ENCODE data around the gene RNF151.

RNF151 gene

DNA sequence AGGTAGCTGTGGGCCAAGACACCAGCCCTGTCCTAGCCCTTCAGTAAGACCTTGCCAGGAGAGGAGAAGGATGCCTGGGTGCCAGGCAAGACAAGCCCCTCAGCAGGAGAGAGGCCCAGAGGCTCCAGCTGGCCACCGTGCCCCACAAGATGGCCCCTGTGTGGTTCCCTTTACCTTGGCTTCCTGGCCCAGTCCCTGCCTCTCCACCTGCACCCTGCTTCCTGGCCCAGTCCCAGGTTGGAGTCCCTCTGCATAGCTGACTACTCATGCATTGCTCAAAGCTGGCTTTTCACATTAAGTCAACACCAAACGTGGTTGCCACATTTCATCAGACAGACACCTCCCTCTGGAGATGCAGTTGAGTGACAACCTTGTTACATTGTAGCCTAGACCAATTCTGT lies 27.1 kb downstream of the RNF151 start:
- DNase-seq, result no peak

DNA sequence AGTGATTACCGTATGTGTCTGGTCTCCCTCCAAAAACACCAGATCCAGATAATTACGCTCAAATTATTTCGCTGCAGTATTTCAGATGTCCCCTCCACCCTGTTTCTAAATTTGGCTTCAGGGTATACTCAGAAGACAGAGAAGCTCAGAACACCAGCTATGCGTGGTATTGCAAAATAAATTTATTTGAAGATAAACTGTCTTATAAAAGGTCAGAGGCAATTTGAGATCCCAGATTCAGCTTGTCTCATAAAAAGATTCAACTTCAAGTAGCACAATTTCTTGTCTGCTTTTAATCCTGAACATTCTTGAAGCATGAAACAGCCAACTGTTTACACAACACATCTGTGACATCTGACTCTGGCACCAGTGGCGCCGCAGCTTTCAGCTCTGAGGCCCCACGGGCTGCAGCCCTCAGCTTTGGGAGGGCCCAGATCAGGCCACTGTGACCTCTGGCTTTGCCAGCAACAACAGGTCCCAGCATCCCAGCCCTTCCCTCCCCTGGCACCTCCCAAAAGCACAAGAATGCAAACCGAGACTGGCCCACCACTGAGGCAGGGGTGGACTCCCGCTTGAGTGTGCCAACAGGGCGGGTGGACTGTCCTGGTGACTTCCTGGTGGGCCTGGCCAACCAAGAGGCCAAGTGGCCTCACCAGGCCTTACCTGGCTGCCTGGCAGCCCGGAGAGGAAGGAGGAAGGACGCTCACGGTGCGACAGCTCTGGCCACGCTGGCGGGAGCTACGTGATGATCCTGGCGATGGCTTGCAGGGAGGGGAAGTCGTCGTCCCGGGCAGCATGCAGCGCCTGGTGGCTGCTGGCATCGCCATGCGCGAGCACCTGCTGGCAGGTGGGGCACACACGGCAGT lies 31.1 kb downstream of the RNF151 start:
- DNase-seq, result no peak

DNA sequence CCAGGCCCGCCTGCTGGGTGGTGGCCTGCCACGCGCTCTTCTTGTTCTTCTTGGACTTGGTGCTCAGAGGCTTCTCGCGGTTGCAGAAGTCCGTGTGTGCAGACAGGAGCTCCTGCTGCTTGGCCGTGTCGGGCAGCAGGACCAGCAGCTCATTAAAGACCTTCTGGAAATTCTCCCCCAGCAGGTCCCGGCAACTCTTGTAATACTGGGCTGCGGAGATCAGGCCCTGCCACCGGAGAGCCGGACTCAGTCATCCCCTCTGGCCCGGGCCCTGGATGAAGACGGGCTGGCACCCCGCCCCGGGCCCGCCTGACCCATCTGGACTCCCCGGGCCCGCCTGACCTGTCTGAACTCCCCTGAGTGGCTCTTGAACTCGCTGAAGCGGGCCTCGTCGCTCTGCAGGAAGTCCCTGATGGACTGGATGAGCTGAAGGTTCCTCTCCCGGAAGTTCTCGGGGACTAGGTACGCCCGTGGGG lies 31.7 kb downstream of the RNF151 start:
- no peak for DNase-seq

DNA sequence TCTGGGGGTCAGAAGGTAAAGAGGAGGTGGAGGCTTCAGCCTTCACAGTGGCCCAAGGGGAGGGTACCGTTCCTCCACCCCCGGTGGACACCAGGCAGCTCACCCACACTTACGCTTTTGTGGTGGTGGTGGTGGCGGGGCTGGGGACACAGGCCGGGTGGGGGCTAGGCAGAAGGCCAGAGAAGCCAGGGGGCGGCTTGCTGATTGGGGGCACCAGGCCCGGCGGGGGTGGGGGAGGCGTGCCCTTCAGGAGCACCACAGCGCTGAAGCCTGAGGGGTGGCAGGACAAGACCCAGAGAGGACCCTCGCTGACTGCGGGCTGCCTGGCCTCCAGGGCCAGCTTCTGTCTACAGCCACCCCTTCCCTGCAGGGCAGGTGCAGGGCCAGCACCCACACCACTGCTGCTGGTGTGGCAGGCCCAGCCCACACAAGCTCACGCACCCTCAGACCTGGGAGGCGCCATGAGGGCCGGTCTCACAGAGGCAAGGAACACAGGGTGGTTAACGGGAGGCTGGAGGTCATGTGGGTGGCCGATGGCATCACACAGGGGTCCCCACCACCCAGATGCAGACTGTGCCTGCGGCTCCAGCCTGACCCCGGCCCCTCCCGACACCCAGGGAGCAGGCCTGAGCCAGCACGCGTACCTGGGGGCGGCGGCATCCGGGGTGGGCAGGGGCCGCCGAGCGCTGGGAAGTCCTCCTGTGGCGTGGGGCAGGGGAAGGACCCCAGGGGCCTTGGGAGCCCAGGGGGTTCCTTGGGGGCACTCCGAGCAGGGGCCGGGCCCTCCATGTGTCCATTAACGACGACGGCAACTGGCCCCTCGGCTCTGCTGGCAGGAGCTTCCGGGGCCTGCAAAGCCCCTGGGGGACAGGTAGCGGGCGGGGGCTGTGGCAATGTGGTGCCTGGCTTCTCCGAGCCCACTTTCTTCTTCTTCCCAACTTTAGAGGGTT lies 32.5 kb downstream of the RNF151 start:
- no peak for DNase-seq

DNA sequence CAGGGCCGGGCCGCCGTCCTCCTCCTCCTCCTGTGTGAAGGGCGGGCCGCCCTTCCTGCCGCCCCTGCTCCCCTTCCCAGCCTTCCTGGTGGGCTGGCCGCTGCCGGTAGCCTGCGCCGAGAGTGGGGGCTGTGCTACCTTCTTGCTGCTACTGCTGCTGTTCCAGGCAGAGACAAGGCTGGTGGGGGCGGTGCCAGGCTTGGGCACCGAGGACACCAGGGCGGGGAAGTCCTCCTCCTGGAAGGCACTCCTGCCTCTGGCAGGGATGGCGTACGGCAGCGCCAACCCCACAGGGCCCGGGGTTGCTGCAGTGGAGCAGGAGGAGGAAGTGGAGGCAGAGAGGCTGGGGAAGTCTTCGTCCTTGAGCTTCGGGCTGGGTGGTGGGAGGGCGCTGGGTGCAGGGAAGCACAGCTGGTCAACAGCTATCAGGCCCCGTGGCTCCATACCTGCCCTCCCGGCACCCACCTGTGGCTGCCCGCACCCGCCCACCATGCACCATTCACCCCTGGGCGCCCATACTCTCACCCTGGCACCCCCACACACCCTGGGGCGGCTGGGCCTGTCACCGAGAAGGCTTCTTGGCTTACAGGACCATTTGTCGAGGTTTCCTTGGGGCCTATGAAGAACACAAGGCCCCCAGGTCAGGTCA lies 33.3 kb downstream of the RNF151 start:
- DNase-seq, result no peak

DNA sequence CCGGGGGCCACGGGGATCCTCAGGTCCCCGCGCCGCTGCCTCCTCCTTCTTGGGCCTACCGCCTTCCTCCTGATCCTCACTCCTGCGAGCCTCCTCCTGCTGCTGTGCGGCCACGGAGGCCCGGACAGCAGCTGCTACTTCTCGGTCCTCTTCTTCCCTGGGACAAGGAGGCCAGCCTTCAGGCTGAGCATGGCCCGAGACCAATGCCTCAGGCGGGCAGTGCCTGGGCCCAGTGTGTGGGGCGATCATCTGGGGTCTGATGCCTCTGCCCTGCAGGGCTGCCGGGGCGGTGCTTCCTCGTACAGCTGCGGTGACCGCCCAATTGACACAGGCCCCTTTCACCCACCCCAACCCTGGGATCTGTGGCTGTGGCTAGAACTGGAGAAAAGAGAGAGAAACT lies 34.4 kb downstream of the RNF151 start:
- no peak for DNase-seq

DNA sequence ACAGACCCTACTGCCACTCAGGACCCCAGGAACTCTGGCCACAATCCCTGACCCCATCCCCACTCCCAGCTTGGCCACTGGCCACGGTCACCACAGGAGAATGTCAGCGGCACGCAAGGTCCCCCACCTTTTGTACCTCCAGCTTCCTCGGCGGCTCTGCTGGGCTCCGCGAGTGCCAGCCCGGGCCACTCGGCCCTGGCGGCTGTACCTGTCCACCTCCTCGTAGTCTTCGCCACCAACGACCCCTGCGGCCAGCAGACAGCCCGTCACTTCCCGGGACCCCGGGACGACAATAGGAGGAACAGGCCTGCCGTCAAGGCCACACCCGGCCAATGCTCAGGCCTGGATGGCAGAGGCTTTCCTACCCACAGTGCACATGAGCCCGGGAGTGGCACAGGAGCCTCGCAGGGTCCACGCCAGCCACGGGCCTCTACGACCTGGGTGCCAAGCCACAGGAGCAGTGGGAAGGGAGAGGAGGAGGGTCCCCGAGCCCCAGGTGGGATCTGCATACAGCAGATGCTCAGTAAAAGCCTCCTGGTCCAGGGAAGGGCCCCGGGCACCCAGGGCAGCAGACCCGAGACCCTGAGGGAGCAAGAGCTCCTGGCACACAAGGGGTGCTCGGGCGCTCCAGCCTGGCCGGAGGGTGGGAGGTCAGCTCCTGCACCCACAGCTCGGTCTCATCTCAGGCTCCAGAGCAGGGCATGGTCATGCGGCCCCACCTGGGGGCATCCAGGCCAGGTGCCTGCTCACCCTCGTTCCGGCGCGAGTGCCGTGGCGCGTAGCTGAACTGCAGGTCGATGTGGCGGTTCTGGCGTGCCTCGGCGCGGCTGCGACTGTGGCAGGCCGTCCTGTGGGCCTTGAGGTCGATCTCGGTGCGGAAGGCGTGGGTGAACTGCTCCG lies 35.0 kb downstream of the RNF151 start:
- no peak for DNase-seq

DNA sequence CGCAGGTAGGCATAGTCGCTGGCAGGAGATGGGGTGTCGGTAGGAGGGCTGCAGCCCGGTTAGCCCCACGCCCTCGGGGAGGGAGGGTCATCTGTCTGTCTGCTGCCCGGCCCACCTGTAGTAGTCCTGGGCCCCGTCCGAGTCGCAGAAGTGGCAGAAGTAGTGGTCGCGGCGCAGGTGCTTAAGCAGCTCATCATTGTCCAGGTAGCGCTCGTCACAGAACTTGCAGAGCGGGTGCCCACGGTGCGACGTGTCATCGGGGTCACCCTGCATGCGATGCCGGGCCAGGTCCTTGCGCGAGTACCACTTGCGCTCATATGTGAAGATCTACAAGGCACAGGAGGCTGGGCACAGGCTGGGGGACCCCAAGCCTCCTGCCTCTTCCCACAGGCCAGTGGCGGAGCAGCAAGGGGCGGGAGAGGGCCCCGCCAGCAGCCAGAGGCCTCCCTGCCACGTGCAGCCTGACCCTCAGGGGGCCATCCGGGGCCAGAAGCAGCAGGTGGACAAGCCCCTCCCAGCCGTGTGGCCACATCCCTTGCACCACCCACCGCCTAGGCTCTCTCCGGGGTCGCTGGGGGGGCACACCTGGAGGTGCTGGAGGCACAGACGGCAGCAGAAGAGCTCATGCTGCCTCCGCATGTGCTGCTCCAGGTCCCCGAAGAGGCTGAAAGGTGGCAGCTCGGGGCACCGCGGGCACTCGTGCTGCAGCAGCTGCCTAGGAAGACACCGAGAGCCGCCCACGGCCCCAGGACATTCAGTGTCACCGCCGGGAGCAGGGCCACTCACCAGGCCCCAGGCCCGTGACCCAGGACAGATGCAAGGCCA lies 36.0 kb downstream of the RNF151 start:
- no peak for DNase-seq

DNA sequence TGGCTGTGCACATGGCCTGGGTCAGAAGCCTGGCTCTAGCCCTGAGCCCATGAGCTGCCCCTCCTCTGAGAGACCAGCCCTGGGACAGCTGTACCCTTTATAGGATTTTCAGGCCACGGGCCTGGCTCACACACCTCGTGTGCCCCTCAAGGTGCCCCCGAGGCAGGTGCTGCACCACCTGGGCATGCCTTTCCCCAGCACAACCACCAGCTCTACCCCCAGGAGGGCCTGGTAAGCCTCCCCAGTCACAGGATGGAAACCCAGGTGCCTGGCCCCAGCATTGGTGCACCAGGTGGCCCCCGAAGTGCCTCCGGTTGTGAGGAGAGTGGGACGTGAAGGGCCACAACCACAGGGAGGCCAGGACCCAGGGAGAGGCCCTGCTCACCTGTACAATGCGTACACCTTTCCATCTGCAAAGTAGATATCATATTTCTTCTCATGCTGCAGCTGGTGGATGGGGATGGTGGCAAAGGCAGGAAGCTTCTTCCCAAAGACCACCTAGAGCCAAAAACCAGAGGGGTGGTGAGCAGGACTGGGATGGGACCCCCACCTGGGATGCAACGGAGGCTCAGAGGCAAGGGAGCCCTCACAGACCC lies 36.7 kb downstream of the RNF151 start:
- no peak for DNase-seq

DNA sequence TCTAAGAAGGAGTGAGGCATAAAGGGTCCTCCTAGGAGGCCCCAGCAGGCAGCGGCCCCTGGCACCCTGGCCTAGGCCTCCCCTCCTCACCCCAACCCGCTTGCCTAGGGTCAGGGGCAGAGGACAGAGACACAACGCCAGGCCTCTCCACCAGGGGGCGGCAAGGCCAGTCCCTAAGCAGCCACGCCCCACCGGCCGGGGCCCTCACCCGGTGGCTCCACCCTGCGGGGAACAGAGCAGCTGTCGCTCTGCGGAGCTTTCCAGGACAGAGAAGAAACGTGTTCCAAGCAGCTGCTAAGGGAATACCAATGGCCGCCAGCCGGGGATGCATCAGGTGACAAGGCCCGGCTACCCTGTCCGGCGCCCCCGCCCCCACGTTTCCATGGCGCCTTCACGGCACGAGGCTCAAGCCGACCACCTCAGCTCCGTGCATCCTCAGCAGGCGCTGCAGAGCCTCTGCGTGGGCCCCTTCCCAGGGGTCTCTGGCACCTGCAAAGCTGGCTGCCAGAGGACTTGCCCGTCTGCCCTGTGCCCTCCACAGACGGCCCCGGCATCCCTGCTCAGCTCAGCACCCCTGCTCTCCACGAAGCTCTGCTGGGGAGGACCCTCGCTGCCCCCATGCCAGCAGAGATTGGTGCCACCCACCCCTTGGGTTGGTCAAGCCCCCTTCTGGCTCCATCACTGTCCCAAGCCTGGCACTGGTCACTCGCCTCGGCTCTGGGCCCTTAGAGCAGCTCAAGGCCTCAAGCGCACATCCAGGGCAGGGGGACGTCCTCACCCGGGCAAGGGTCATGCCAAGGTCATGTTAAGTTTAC lies 37.4 kb downstream of the RNF151 start:
- DNase-seq, result peak; percentile 91 to 93

DNA sequence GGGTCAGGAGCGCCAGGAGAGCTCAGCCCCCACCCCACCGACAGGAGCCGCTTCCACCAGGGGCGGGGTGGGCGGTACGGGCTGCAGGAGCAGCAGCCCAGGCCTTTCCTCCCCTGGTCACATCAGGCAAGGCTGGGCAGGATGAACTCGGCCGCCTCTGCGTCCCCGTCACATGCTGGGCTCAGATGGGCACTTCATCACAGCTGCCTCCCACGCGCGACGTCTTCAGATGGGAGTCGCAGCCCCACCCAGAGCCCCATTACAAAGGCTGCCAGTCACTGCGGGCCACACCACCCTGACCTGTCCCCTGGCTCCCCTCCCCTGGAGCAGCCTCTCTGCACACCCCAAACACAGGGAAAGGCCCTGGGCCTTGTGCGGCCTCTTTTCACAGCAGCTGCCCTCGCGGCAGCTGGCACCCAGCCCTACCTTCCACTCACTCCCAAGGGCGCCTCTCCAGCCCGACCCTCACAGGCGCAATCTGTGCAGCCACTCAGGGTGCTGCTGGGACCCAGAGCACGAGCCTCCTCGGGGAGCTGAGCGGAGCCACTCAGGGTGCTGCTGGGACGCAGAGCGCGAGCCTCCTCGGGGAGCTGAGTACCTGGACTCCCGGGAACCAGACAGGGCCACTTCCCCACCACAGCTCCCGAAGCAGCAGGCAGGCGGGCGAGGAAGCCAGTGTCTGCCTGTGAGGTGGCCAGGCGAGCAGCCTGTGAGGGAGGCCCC lies 38.3 kb downstream of the RNF151 start:
- no peak for DNase-seq

DNA sequence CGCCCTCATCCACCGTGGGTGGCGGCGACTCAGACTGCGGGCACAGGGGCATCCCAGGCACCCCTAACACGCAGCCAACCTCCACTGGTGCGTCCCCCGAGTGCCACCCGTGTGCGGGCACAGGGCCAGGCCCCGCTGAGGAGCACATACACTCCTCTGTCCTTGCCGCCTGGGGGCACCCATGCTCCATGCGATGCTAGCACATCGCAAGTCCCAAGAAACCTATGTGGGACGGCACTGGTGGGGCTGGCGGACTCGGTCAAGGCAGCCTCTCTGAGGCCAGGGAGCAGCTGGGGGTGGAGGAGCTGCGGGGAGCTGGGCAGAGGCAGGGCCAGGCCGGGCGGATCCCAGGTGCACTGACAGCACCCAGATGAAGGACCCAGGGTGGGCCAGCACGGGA lies 39.0 kb downstream of the RNF151 start:
- no peak for DNase-seq

DNA sequence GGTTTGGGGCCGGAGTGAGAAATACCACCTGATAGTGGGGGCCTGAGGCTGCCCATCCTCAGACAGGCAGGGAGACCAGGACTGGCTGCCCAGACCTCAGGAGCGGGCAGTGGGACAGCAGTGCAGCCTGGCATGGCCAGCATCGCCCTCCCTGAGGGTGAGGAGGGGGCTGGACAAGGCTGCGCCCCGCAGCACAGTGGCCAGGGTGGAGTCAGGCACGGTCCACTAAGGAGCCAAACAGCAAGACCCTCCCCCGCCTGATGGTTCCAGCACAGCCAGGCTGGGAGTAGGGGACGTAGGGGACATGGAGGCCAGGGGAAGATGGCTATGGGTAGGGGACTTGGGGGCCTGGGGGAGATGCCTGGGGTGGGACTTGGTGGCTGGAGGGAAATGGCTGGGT lies 39.7 kb downstream of the RNF151 start:
- no peak for DNase-seq

DNA sequence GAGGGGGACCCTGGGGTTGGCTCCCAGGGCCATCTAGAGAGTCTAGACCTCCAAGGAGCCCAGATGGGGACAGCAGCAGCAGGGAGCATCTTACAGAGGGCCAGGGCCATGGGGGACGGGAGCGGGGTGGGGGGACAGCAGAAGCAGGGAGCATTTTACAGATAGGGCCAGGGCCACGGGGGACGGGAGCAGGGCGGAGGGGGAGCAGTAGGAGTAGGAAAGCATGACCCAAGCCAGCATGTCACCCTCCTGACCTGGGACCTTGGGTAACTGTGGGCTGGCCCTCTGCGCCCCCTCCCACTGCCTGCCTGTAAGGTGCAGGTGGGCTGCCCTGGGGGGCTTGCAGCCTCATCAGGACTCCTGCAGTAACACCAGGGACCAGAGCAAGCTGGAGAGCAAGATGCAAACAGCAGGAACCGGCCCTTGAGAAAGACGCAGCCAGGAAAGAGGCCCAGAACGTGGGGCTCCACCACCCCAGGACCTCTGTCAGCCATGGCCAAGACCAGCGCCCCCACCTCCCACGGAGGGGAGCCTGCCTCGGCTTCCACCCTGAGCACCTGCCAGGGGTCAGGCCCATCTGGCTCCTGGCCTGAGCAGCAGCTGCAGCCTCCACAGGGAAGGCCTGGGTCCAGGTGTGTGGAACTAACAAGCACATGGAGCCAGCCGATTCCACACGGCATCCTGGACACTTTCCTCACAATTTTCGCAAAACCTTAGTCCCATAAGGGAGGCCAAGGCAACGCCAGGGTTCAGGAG lies 40.6 kb downstream of the RNF151 start:
- DNase-seq, result no peak

DNA sequence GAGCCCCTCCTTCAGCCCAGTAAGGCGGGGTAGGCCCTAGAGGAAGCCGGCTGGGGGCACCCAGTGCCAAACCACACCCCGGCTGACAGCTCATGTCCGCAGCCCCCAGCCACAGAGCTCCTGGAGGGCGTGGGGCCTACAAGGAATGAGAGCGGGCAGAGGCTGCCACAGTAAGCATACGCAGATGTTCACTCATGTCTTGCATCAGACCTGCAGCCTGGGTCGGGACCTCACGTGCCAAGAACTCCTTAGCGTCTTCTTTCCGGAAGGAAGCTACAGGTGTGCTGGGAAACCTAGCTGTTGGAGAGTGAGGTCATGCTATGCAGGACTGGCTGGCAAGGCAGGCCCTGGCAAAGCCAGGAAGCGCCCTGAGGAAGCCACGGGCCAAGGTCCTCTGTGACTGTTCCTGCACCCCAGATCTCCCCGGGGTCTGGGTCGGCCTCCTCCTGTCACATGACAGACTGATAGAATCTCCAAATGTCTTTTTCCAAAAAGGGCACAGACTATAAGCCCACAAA lies 41.4 kb downstream of the RNF151 start:
- peak in 1 of 2 donors; percentile 35 for DNase-seq

DNA sequence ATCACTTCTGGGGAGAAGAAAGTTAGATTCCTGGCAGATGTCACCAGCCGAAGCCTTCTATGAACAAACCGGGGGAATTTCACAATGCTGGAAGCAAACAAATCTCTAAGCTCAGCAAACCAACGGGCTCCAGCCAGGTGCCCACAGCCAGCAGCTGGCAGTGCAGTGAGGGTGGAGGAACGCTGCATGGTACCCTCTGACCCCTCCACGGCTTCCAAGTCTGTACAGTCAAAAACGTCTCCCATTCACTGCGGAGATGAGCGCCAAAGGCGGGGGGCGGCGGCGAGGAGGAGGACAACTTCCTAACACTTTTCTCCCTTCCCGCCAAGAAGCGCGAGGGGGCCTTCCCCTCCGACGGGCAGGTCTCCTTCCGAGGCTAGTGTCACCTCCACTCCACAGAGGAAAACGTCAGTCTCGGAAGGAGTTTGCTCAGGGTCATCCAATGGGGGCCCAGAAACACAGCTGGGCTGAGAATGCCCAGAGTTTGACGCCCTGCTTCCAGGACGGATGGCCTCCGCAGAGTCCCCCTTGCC lies 42.0 kb downstream of the RNF151 start:
- DNase-seq, result peak; percentile 40 to 60

DNA sequence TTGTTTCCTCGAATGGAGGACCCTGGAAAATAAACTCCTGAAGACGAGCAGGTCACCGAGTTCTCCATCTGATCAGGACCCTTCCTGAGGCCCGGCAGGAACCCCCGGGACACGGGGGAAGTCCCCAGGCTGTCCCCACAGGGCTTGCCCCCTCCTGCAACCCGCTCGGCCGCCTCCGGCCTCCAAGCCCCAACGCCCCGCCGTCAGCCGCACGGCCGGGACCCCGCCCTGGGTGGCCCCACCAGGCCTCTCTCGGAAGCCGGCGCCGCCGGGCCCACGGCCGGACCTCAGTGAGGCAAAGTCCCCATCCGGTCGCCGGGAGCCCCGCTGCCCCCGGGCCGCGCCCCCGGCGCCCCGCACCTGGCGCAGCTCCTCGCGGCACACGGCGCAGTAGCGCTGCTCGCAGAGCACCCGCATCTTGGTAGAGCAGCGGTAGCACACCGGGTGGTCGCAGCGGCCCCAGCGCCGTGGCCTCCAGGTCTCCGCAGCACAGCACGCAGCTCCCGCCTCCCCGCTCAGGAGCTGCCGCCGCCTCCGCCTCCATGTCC lies 42.6 kb downstream of the RNF151 start:
- peak in 1 of 2 donors; percentile 38 for DNase-seq

Data from stimulated activated CD4-positive, alpha-beta T cell treated with anti-CD3 and anti-CD28 coated beads, Interleukin-2, amount 100 ng/mL, for 24 hours (primary cell).